HEK293T (cell line): ENCODE data around the gene GRIN2A.

ENCODE experiments used
- ELF4 ChIP-seq: fragments of 450-650 bp; IDR thresholded peaks from 2 replicates; pipeline ENCODE4 v1.6.1; 2017; ENCODE audit warnings: antibody characterized with exemption
- FOXM1 ChIP-seq: fragments of 450-650 bp; IDR thresholded peaks from 2 replicates; pipeline ENCODE4 v1.6.1; 2017; ENCODE audit warnings: mild to moderate bottlenecking, borderline replicate concordance
- HDGF ChIP-seq: fragments of 450-650 bp; IDR thresholded peaks from 2 replicates; pipeline ENCODE4 v1.6.1; 2017; ENCODE audit warnings: antibody characterized with exemption, borderline replicate concordance
- L3MBTL2 ChIP-seq: fragments of 450-650 bp; conservative IDR thresholded peaks from 2 replicates; pipeline ENCODE4 v1.6.1; 2016; ENCODE audit warnings: mild to moderate bottlenecking
- SUZ12 ChIP-seq: fragments of 450-650 bp; IDR thresholded peaks from 2 replicates; pipeline ENCODE4 v1.6.1; 2016; ENCODE audit warnings: mild to moderate bottlenecking
- TARDBP ChIP-seq: fragments of 450-650 bp; IDR thresholded peaks from 2 replicates; pipeline ENCODE4 v1.6.1; 2016
- ZNF384 ChIP-seq: fragments of 450-650 bp; IDR thresholded peaks from 2 replicates; pipeline ENCODE4 v1.6.1; 2016
- TF ChIP-seq, protein P1 (sequence below): fragments of 450-650 bp; IDR thresholded peaks from 2 replicates; pipeline ENCODE4 v1.6.1; 2016

DNA sequence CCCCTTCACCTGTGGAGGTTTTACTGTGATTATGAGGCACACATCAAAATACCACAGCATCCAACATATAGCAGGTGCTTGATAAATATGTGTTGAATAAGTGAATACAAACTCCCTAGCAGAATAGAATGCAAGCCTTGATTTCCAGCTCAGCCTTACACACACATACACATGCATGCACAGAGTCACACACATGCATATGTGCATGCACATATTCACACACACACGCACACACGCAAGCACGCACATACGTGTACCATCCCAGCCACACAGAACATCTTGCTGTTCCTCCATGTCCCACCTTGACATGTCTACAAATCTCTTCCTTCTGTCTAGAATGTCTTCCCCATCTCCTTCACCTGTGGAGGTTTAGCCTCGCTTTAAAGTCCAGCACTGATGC lies 160.1 kb downstream of the GRIN2A start:
- TF ChIP-seq TARDBP (no peak), HDGF (no peak), ELF4 (no peak), ZNF384 (no peak), FOXM1 (no peak), SUZ12 (no peak), L3MBTL2 (no peak)
- TF ChIP-seq, protein P1, sequence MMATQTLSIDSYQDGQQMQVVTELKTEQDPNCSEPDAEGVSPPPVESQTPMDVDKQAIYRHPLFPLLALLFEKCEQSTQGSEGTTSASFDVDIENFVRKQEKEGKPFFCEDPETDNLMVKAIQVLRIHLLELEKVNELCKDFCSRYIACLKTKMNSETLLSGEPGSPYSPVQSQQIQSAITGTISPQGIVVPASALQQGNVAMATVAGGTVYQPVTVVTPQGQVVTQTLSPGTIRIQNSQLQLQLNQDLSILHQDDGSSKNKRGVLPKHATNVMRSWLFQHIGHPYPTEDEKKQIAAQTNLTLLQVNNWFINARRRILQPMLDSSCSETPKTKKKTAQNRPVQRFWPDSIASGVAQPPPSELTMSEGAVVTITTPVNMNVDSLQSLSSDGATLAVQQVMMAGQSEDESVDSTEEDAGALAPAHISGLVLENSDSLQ = no peak
